Lung (tissue), 12 donors: ENCODE measurements around the gene FAM118A. TPM values are rescaled to one million over a fixed set of nuclear protein-coding genes. Genes with fewer than 3 reads are reported as not detected.
"Not testable (repeated sequence)": the region's sequence is repeated elsewhere in the genome, so short reads cannot be mapped to it uniquely, and the experiment has no call there.

Experiments used
- ATAC-seq: fragments of 200-7000 bp; cut with Tn5 transposase; one replicate; pipeline ENCODE4 v1.9.1; 2020; ENCODE audit warnings: moderate number of reproducible peaks; ENCODE audit not compliant: insufficient read depth, low FRiP score
- DNase-seq, 3 donors: peaks; one replicate each; pipeline ENCODE4 v3.0.0-alpha.2; 2013 to 2017
- H3K27ac ChIP-seq, 2 donors: one replicate each; pipeline ENCODE4 v1.5.1; 2013; ENCODE audit warnings: mild to moderate bottlenecking in 2 of 2, moderate library complexity in 2 of 2, control low read depth in 1 of 2, inconsistent platforms in 1 of 2, low read depth in 1 of 2, low read length in 1 of 2
- H3K27me3 ChIP-seq, 3 donors: one replicate each; pipeline ENCODE4 v1.5.1; 2013; ENCODE audit warnings: low read length in 2 of 3; ENCODE audit not compliant: control insufficient read depth in 3 of 3, insufficient read depth in 3 of 3
- H3K36me3 ChIP-seq, 4 donors: one replicate each; pipeline ENCODE4 v1.5.1; 2013; ENCODE audit warnings: low read length in 4 of 4, mild to moderate bottlenecking in 1 of 4, moderate library complexity in 1 of 4; ENCODE audit not compliant: control insufficient read depth in 4 of 4, insufficient read depth in 4 of 4
- H3K4me1 ChIP-seq, 5 donors: one replicate each; pipeline ENCODE4 v1.5.1; 2013; ENCODE audit warnings: low read length in 5 of 5, mild to moderate bottlenecking in 2 of 5, moderate library complexity in 1 of 5; ENCODE audit not compliant: control insufficient read depth in 5 of 5, insufficient read depth in 5 of 5
- H3K4me3 ChIP-seq: one replicate; pipeline ENCODE4 v1.5.1; 2013; ENCODE audit warnings: mild to moderate bottlenecking, control low read depth, moderate library complexity
- H3K9ac ChIP-seq, 2 donors: one replicate each; pipeline ENCODE4 v1.5.1; 2013; ENCODE audit warnings: low read length in 2 of 2, control low read depth in 1 of 2; ENCODE audit not compliant: insufficient read depth in 1 of 2
- H3K9me3 ChIP-seq, 4 donors: one replicate each; pipeline ENCODE4 v1.5.1; 2013; ENCODE audit warnings: low read length in 3 of 4, mild to moderate bottlenecking in 1 of 4, moderate library complexity in 1 of 4; ENCODE audit not compliant: control insufficient read depth in 4 of 4, insufficient read depth in 3 of 4
- WGBS, 2 donors: extraction: QIAGEN DNeasy Blood & Tissue Kit; methylation state at CpG; one replicate each; pipeline ENCODE4 v1.1.7; 2013; 5-methylcytosine and 5-hydroxymethylcytosine counted together
- polyA plus RNA-seq, 2 donors: library from polyadenylated mRNA; stranded (reverse); fragments of 200-250 nt; gene quantifications; one replicate each; pipeline ENCODE4 v1.2.1, GENCODE V29; 2013
- total RNA-seq, 2 donors: library from RNA; depleted of rRNA in 1 of 2; stranded (reverse); fragments of >200 nt in 1 of 2; gene quantifications; one replicate each; pipeline ENCODE4 v1.2.1, GENCODE V29; 2014 to 2021
- TF ChIP-seq, protein P1 (sequence below): IDR thresholded peaks from 2 replicates; pipeline ENCODE4 v1.5.1; 2012; ENCODE audit warnings: mild to moderate bottlenecking; ENCODE audit errors: control extremely low read depth, extremely low read depth
- donor health status: control.
- donor health status: control.
- donor health status: Bipolar disorder and iron deficiency.
- donor health status: healthy.
- donor health status: DM: yes; HTN: yes; CAD: no.

The FAM118A gene
- total and polyA plus RNA-seq, 4 donors: 12.0 to 71.8 (median 28.4) TPM

GRCh38 chr22:45294030-45294429 lies 15.7 kb upstream of the FAM118A start:
- H3K4me1 ChIP-seq: peaks cover 0 to 4% (median 0%) of the 10 kb centered on the region in 5 donors
- H3K27me3 ChIP-seq: no peaks in the 10 kb centered on the region
- H3K4me3 ChIP-seq: no peak overlapping the region
- WGBS, 2 donors: 67 to 83% methylated on average over 6 of the region's 6 CpGs
- H3K27ac ChIP-seq: no peak overlapping the region
- DNase-seq (no peak), ATAC-seq (no peak)
- no peaks in the 10 kb centered on the region for H3K36me3 ChIP-seq
- TF ChIP-seq, protein P1, sequence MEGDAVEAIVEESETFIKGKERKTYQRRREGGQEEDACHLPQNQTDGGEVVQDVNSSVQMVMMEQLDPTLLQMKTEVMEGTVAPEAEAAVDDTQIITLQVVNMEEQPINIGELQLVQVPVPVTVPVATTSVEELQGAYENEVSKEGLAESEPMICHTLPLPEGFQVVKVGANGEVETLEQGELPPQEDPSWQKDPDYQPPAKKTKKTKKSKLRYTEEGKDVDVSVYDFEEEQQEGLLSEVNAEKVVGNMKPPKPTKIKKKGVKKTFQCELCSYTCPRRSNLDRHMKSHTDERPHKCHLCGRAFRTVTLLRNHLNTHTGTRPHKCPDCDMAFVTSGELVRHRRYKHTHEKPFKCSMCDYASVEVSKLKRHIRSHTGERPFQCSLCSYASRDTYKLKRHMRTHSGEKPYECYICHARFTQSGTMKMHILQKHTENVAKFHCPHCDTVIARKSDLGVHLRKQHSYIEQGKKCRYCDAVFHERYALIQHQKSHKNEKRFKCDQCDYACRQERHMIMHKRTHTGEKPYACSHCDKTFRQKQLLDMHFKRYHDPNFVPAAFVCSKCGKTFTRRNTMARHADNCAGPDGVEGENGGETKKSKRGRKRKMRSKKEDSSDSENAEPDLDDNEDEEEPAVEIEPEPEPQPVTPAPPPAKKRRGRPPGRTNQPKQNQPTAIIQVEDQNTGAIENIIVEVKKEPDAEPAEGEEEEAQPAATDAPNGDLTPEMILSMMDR: no peak
- no peaks in the 10 kb centered on the region for H3K9me3 ChIP-seq
- H3K9ac ChIP-seq: no peak overlapping the region

- not testable (repeated sequence) for H3K4me1 ChIP-seq, DNase-seq, H3K9me3 ChIP-seq, H3K27ac ChIP-seq, H3K9ac ChIP-seq, H3K36me3 ChIP-seq, H3K4me3 ChIP-seq, H3K27me3 ChIP-seq, ATAC-seq
- WGBS, 2 donors: 92 to 96% methylated on average over 6 of the region's 6 CpGs
Observed at GRCh38 chr22:45295004-45295403, 14.7 kb upstream of the FAM118A start.

DNA sequence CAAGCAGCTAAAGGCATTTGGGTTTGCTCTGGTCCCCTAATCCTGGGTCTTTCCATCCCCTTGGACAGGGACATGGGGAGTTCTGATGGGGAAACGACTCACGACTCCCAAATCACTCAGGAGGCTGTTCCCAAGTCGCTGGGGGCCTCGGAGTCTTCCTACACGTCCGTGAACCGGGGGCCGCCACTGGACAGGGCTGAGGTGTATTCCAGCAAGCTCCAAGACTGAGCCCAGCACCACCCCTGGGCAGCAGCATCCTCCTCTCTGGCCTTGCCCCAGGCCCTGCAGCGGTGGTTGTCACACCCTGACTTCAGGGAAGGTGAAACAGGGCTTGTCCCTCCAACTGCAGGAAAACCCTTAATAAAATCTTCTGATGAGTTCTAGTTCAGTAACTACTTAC lies 14.2 kb upstream of the FAM118A start:
- 88 to 92% methylated on average over 9 of the region's 9 CpGs for WGBS, 2 donors

GRCh38 chr22:45296628-45297297 lies 13.0 kb upstream of the FAM118A start:
- H3K36me3 ChIP-seq: no peaks in the 10 kb centered on the region
- TF ChIP-seq, protein P1: no peak
- H3K4me3 ChIP-seq: no peak overlapping the region
- no peaks in the 10 kb centered on the region for H3K9me3 ChIP-seq
- no peaks in the 10 kb centered on the region for H3K27me3 ChIP-seq
- WGBS, 2 donors: 51 to 68% methylated on average over 13 of the region's 13 CpGs
- no peaks in the 10 kb centered on the region for H3K4me1 ChIP-seq
- DNase-seq: no peak
- no peak for ATAC-seq
- H3K9ac ChIP-seq: no peak overlapping the region
- no peak overlapping the region for H3K27ac ChIP-seq

More for the DNA sequence above, 14.2 kb upstream of the FAM118A start:
- H3K27ac ChIP-seq: no peak overlapping the region
- H3K9ac ChIP-seq: no peak overlapping the region
- DNase-seq (no peak), ATAC-seq (no peak)
- H3K4me3 ChIP-seq: no peak overlapping the region
- H3K36me3 ChIP-seq: no peaks in the 10 kb centered on the region
- H3K9me3 ChIP-seq: no peaks in the 10 kb centered on the region
- no peaks in the 10 kb centered on the region for H3K27me3 ChIP-seq
- H3K4me1 ChIP-seq: peaks cover 0 to 3% (median 0%) of the 10 kb centered on the region in 5 donors
- TF ChIP-seq, protein P1: no peak
